ENCODE measurements around the gene REEP5.

GRCh38 chr5:112915831-112916230 is 6.2 kb downstream of the REEP5 start:
- no peak for TF ChIP-seq CTCF (IDR thresholded peaks at IDR 0.05; ENCODE audit: low read depth, low read length, poor library complexity, severe bottlenecking)
- TF ChIP-seq EZH2phosphoT487 (IDR thresholded peaks at IDR 0.05; ENCODE audit: borderline replicate concordance, low read length): no peak
